Measurements from ENCODE around the gene FAM227B.
"Not testable (repeated sequence)": the region's sequence is repeated elsewhere in the genome, so short reads cannot be mapped to it uniquely, and the experiment has no call there.

The FAM227B gene

DNA sequence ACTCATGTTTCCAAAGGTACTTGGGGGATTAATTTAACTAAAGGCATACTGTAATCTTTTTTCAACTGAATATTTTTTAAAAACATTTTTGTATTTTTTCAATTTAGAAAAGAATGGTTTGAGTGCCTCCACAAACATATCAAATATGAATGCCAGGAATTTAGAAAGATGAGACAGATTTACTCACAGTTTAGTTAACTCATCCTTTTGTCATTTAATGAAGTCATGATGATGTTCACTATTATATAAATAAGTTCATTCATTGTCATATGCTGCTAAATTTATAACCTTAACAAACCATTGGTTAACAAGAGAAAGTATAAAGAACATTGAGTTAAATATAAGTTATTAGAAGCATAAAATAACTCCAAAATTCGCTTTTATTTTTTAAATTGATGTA, 147.6 kb downstream of the FAM227B start:
- no peak for DNase-seq (ENCODE audit: low spot score)
- TF ChIP-seq, protein P1, sequence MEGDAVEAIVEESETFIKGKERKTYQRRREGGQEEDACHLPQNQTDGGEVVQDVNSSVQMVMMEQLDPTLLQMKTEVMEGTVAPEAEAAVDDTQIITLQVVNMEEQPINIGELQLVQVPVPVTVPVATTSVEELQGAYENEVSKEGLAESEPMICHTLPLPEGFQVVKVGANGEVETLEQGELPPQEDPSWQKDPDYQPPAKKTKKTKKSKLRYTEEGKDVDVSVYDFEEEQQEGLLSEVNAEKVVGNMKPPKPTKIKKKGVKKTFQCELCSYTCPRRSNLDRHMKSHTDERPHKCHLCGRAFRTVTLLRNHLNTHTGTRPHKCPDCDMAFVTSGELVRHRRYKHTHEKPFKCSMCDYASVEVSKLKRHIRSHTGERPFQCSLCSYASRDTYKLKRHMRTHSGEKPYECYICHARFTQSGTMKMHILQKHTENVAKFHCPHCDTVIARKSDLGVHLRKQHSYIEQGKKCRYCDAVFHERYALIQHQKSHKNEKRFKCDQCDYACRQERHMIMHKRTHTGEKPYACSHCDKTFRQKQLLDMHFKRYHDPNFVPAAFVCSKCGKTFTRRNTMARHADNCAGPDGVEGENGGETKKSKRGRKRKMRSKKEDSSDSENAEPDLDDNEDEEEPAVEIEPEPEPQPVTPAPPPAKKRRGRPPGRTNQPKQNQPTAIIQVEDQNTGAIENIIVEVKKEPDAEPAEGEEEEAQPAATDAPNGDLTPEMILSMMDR (IDR thresholded peaks at IDR 0.05; ENCODE audit: extremely low read depth, insufficient read depth, missing control alignments) = no peak
- in situ Hi-C loops (cut with MboI; ENCODE audit: low pct_unique_long_range_greater_than_20kb, low sequenced_read_pairs, unreplicated experiment) = no loop called here

DNA sequence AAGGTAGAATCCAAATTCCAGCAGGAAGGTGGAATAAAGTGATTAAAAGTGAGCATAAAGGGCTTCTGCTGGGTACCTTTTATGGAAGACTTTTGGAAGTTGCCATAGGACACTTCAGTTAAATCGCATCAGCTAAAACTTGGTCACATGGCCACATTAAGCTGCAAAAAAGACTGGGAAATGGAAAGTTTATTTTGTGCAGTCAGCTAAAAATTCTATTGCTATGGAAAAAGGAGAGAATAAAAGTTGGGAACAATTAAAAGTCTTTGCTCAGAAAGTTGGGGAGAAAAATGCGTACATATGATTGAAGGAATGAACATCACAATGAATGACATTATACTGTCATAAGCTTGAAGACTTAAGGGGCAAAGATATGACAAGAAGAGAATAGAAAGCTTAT, 148.3 kb downstream of the FAM227B start:
- TF ChIP-seq, protein P1 (IDR thresholded peaks at IDR 0.05; ENCODE audit: extremely low read depth, insufficient read depth, missing control alignments) = no peak
- in situ Hi-C loops (cut with MboI; ENCODE audit: low pct_unique_long_range_greater_than_20kb, low sequenced_read_pairs, unreplicated experiment) = no loop called here
- no peak for DNase-seq (ENCODE audit: low spot score)

DNA sequence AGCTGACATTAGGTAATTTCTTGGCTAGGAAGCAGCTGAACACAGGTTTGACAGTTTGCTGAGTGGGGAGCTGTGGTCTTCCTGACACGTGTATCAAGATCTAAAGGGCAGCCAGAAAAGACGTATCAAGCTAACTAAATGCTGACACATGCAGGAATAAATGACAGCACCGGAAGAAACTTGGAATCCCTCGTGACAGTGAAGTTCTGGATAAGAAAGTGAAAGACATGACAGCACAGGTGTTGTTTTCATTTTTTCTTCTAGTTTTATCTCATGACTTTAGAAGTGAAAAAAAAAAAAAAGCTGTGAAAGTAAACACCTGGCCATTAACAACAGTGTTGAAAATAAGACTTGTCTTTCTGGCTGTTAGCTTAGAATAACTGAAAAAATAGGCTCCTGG, 148.9 kb downstream of the FAM227B start:
- DNase-seq (ENCODE audit: low spot score) = peak; percentile 7
- TF ChIP-seq, protein P1 (IDR thresholded peaks at IDR 0.05; ENCODE audit: extremely low read depth, insufficient read depth, missing control alignments) = no peak
- in situ Hi-C loops (cut with MboI; ENCODE audit: low pct_unique_long_range_greater_than_20kb, low sequenced_read_pairs, unreplicated experiment) = no loop called here

DNA sequence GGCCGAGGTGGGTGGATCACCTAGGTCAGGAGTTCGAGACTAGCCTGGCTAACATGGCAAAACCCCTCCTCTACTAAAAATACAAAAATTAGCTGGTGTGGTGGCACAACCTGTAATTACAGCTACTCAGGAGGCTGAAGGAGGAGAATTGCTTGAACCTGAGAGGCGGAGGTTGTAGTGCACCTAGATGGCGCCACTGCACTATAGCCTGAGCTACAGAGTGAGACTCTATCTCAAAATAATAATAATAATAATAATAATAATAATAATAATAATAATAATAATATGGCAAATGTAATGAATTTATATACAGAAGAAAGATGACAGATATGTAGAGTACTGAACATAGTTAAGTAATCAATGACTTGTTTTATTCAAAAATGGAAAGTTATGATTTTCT, 149.4 kb downstream of the FAM227B start:
- TF ChIP-seq, protein P1 (IDR thresholded peaks at IDR 0.05; ENCODE audit: extremely low read depth, insufficient read depth, missing control alignments) = peak; percentile 24
- DNase-seq (ENCODE audit: low spot score); in situ Hi-C loops (cut with MboI; ENCODE audit: low pct_unique_long_range_greater_than_20kb, low sequenced_read_pairs, unreplicated experiment): not testable (repeated sequence)

DNA sequence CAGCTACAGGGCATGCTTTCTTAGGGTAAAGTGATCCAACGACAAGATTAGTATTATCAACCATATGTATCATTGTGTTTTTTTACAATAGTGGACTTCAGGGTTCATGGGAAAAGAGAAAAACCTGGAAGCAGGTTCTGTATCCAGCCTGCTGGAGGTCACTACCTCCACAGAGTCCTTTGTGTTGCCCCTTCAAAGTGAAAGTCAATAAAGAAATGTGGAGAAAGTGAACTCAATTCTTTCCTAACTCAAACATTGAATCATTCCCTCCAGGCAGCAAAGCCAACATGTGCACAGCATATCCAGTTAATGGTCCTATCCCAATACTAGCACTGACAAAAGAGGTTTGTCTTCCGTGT, 152.2 kb downstream of the FAM227B start:
- no peak for DNase-seq (ENCODE audit: low spot score)
- in situ Hi-C loops (cut with MboI; ENCODE audit: low pct_unique_long_range_greater_than_20kb, low sequenced_read_pairs, unreplicated experiment) = no loop called here
- TF ChIP-seq, protein P1 (IDR thresholded peaks at IDR 0.05; ENCODE audit: extremely low read depth, insufficient read depth, missing control alignments) = no peak

DNA sequence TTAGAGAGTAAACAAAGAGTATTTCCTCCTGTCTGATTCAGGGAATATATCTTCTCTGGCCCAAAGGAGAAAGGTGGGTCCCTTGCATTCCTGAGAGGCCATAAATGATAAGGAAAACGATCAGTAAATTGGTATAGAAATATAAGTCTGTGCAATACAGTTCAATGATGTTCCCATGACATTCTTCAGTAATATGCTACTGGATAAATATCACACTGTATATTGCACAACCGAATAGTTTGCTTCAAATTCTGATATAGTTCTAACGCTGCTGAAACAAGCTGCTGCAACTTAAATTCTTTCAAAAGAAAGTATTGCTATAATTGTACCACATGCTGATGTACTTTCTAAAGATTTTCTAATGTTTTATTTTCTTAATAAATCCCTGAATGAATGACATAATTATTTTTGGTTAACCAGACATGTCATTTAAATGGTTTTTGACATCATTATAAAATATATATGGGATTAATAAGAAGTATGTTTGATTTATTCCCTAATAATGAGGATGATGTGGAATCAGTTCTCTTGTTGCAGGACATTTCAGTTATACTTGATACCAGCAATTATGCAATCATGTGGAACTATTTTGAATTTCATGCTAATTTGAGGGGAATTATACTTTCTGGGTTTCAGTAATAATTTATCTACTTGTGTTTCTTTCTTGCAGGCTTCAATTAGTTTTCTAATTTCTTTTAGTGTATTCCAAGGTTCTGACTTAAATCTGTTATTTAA, 152.7 kb downstream of the FAM227B start:
- in situ Hi-C loops (cut with MboI; ENCODE audit: low pct_unique_long_range_greater_than_20kb, low sequenced_read_pairs, unreplicated experiment) = no loop called here
- TF ChIP-seq, protein P1 (IDR thresholded peaks at IDR 0.05; ENCODE audit: extremely low read depth, insufficient read depth, missing control alignments) = no peak
- no peak for DNase-seq (ENCODE audit: low spot score)
